ENCODE data around the gene ELP2. TPM values are rescaled to one million over a fixed set of nuclear protein-coding genes. Genes with fewer than 3 reads are reported as not detected.

Gene ELP2
- polyA plus RNA-seq, 1 donor (not counting 4 experiments of a cell fraction or from before 2014, with no cell fraction given): 74.6 TPM

DNA sequence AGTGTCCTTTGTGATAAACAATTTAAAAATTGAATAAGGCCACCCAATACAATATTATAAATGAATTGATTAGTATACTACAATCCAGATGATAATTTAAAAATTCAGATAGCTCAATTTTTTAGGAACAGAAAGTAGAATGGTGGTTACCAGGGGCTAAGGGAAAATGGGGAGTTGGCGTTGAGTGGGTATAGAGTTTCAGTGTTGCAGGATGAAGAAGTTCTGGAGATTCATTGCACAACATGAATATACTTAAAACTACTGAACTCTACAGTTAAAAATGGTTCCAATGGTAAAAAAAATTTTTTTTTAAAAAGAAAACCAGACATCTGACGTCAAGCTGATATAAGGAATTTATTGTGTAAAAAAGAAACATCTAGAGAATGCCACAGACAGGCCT, 21.5 kb upstream of the ELP2 start:
- Histone ChIP-seq H4K20me1 (ENCODE audit: control insufficient read depth, extremely low read depth, insufficient read depth, low read length) (no peaks in the 10 kb centered on the region), H3K27me3 (ENCODE audit: control insufficient read depth, extremely low read depth, insufficient read depth, low read length) (no peaks in the 10 kb centered on the region), H3K9ac (ENCODE audit: control insufficient read depth, extremely low read depth, insufficient read depth, low read length) (no peak overlapping the region), H3K79me2 (ENCODE audit: control insufficient read depth, insufficient read depth, low read length) (no peaks in the 10 kb centered on the region), H3K4me2 (ENCODE audit: control insufficient read depth, extremely low read depth, insufficient read depth, low read depth, low read length) (no peak overlapping the region), H3K4me3 (ENCODE audit: control insufficient read depth in 2 of 3, extremely low read depth in 1 of 3, insufficient read depth in 2 of 3, low read depth in 1 of 3, low read length in 3 of 3) (no peak overlapping the region), H3K9me1 (ENCODE audit: control insufficient read depth, extremely low read depth, insufficient read depth, low read length) (no peaks in the 10 kb centered on the region), H3K9me3 (ENCODE audit: control insufficient read depth, low read depth, low read length) (no peaks in the 10 kb centered on the region), H3K4me1 (ENCODE audit: control insufficient read depth, extremely low read depth, insufficient read depth, low read length) (no peaks in the 10 kb centered on the region), H3K36me3 (ENCODE audit: control insufficient read depth in 2 of 2, extremely low read depth in 1 of 2, insufficient read depth in 2 of 2, low read length in 2 of 2) (peaks cover 5 to 7% of the 10 kb centered on the region in 2 experiments), H3K27ac (ENCODE audit: control insufficient read depth, insufficient read depth, low read length) (no peak overlapping the region), H2AFZ (ENCODE audit: control insufficient read depth, low read length) (no peak overlapping the region)
- TF ChIP-seq CTCF (optimal IDR thresholded peaks at IDR 0.05 in 1 of 3, IDR thresholded peaks at IDR 0.05 in 1 of 3, conservative IDR thresholded peaks at IDR 0.05 in 1 of 3; ENCODE audit: extremely low read depth in 1 of 3, insufficient read depth in 2 of 3, low read length in 3 of 3) (no peak), EZH2 (IDR thresholded peaks at IDR 0.05; ENCODE audit: low read length) (no peak)
- dilution Hi-C loops (cut with MboI; ENCODE audit: extremely low pct_ligation_motif_present, low sequenced_read_pairs): no loop called here
- FAIRE-seq: no peak
- DNase-seq (ENCODE audit: low read depth, low spot score): no peak

DNA sequence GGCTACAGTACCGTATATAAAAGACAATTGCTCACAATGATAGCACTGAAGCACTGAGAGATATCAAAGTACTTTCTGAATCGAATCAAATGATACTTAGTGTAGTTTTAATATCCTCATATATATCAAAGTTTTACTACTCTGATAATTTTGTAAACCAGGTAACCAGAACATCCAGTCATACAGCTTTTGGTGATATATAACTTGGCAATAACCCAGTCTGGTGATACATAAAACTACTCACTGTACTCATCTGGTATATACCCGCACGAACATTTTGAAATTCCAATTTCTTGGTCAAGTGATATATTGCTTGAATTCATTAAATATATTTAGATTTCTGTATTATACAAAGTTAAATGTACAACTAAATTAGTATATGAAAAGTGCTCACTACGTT, 21.1 kb upstream of the ELP2 start:
- no peak overlapping the region for H3K27ac ChIP-seq (ENCODE audit: control insufficient read depth, insufficient read depth, low read length)
- no peaks in the 10 kb centered on the region for H3K4me1 ChIP-seq (ENCODE audit: control insufficient read depth, extremely low read depth, insufficient read depth, low read length)
- no peak overlapping the region for H3K4me2 ChIP-seq (ENCODE audit: control insufficient read depth, extremely low read depth, insufficient read depth, low read depth, low read length)
- FAIRE-seq (no peak), DNase-seq (ENCODE audit: low read depth, low spot score) (no peak)
- H3K9me3 ChIP-seq (ENCODE audit: control insufficient read depth, low read depth, low read length): no peaks in the 10 kb centered on the region
- H3K9ac ChIP-seq (ENCODE audit: control insufficient read depth, extremely low read depth, insufficient read depth, low read length): no peak overlapping the region
- H4K20me1 ChIP-seq (ENCODE audit: control insufficient read depth, extremely low read depth, insufficient read depth, low read length): no peaks in the 10 kb centered on the region
- no peak for TF ChIP-seq CTCF (optimal IDR thresholded peaks at IDR 0.05 in 1 of 3, IDR thresholded peaks at IDR 0.05 in 1 of 3, conservative IDR thresholded peaks at IDR 0.05 in 1 of 3; ENCODE audit: extremely low read depth in 1 of 3, insufficient read depth in 2 of 3, low read length in 3 of 3)
- no peak for TF ChIP-seq EZH2 (IDR thresholded peaks at IDR 0.05; ENCODE audit: low read length)
- H3K36me3 ChIP-seq (ENCODE audit: control insufficient read depth in 2 of 2, extremely low read depth in 1 of 2, insufficient read depth in 2 of 2, low read length in 2 of 2): peaks cover 5 to 8% of the 10 kb centered on the region in 2 experiments
- dilution Hi-C loops (cut with MboI; ENCODE audit: extremely low pct_ligation_motif_present, low sequenced_read_pairs): no loop called here
- no peaks in the 10 kb centered on the region for H3K9me1 ChIP-seq (ENCODE audit: control insufficient read depth, extremely low read depth, insufficient read depth, low read length)
- no peaks in the 10 kb centered on the region for H3K79me2 ChIP-seq (ENCODE audit: control insufficient read depth, insufficient read depth, low read length)
- no peak overlapping the region for H2AFZ ChIP-seq (ENCODE audit: control insufficient read depth, low read length)
- H3K27me3 ChIP-seq (ENCODE audit: control insufficient read depth, extremely low read depth, insufficient read depth, low read length): no peaks in the 10 kb centered on the region
- H3K4me3 ChIP-seq (ENCODE audit: control insufficient read depth in 2 of 3, extremely low read depth in 1 of 3, insufficient read depth in 2 of 3, low read depth in 1 of 3, low read length in 3 of 3): no peak overlapping the region
